Measurements from ENCODE around the gene PRPSAP2.
"Not testable (repeated sequence)": the region's sequence is repeated elsewhere in the genome, so short reads cannot be mapped to it uniquely, and the experiment has no call there.

PRPSAP2 gene, protein sequence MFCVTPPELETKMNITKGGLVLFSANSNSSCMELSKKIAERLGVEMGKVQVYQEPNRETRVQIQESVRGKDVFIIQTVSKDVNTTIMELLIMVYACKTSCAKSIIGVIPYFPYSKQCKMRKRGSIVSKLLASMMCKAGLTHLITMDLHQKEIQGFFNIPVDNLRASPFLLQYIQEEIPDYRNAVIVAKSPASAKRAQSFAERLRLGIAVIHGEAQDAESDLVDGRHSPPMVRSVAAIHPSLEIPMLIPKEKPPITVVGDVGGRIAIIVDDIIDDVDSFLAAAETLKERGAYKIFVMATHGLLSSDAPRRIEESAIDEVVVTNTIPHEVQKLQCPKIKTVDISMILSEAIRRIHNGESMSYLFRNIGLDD

DNA sequence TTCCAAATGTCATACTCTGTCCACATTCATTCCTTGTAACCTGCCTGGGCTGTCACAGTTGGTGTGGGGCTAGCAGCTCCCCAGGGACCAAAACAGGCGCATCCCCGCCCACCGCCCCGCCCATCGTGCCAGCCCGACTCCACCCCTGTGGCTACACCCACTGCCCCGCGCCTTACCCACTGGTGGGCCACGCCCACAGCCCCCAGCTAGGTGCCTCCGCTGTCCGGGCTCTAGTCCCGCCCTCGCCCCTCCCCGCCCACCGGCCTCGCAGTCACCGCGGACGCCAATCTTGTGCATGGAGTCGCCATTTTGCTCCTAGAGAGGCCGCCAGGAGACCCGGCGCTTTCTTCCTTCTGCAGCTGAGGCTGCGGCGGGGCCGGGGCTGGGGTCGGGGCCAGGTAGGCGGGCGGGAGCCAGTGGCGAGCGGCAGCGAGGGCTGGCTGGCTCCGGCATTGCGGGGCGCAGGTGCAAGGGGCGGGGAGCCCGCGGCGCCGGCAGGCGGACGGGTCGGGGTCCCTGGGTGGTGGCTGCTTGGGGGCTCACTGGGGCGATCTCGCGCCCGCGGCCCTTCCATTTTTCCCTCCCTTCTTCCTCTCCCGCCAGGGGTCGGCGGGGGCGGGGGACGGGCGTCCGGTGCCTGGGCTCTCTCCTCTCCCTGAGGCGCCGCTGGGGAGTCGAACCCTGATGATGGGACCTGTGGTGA lies at the start of gene PRPSAP2:
Gene PRPSAP2 (plus strand): TSS at position 268 of the 703 bp plus-strand sequence. CDS start 7,703 bp downstream, outside the sequence.
- Histone ChIP-seq H3K27me3 (ENCODE audit: control insufficient read depth in 1 of 2, insufficient read depth in 2 of 2, low read length in 2 of 2) (no peaks in the 10 kb centered on the region), H3K4me3 (ENCODE audit: low read depth in 1 of 2, low read length in 2 of 2) (peak within 1 kb of the TSS; percentile 87 to 88), H3K4me1 (ENCODE audit: control insufficient read depth in 1 of 2, insufficient read depth in 2 of 2, low read length in 2 of 2) (peaks cover 16 to 27% of the 10 kb centered on the region in 2 donors), H3K9ac (ENCODE audit: low read depth in 1 of 2, low read length in 2 of 2) (peak within 1 kb of the TSS; percentile 79 to 95), H3K27ac (ENCODE audit: low read depth, low read length) (peak within 1 kb of the TSS; percentile 85), H3K36me3 (ENCODE audit: control insufficient read depth in 1 of 2, insufficient read depth in 2 of 2, low read length in 2 of 2) (no peaks in the 10 kb centered on the region), H3K9me3 (ENCODE audit: control insufficient read depth in 1 of 2, low read length in 2 of 2) (no peaks in the 10 kb centered on the region)

DNA sequence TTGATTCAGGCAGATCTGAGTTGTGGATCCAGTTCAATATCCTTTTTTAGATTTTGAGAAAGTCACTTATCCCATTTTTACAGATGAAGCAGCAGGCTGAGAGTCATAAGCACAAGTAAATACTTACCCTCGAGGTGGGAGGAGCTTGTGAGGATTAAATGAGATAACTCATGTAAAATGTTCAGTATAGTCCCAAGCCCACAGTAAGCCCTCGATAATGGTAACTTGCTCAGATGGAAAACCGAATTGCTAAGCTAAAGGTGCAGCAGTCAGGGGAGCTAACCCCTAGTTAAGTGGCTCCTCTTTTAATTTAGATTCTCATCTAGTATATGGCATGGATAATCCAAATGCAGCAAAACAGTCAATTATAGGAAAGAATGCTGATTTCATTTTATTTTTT lies 42.0 kb upstream of the PRPSAP2 start:
- not testable (repeated sequence) for H3K27me3 ChIP-seq (ENCODE audit: control insufficient read depth in 1 of 2, insufficient read depth in 2 of 2, low read length in 2 of 2); H3K9ac ChIP-seq (ENCODE audit: low read depth in 1 of 2, low read length in 2 of 2); H3K27ac ChIP-seq (ENCODE audit: low read depth, low read length); H3K36me3 ChIP-seq (ENCODE audit: control insufficient read depth in 1 of 2, insufficient read depth in 2 of 2, low read length in 2 of 2); H3K4me3 ChIP-seq (ENCODE audit: low read depth in 1 of 2, low read length in 2 of 2); H3K4me1 ChIP-seq (ENCODE audit: control insufficient read depth in 1 of 2, insufficient read depth in 2 of 2, low read length in 2 of 2); H3K9me3 ChIP-seq (ENCODE audit: control insufficient read depth in 1 of 2, low read length in 2 of 2)

DNA sequence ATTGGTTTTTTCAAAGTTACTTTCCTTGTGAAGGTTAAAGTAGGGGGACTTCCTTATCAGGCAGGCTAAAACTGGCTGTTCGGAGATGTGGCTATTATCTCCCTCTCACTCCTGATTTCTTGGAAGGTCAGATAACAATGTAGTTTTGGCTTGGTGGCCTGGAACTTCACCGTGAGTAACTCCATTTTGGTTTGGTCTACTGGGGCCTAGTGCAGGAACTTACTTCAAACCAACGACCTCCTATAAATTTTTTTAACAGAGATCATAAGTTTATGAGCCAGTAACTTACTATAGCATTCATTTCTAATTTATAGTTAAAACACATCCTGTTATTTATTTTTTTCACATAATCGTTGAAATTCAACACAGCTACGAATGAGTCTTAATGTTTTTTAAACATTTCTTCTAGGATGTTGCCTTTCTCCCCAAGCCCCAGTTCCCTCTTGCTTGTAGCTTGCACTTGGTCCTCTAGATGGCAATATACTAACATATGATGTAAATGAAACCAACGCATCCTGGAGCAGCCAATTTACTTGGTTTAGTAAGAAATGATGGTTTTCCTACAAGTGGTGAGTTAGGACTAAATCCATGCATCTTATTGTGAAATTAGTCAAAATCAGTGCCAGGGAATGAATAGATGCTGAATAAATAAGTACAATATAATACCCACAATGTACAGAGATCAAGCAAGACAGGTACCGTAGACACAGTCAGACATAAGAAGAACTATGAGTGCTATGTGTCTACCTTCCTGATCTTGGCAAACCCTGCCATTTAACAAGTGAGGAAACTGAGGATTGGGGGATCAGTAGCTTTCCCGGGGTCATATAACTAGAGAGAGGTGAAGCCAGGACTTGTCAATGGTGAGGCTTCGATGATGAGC lies 41.2 kb upstream of the PRPSAP2 start:
- not testable (repeated sequence) for H3K27ac ChIP-seq (ENCODE audit: low read depth, low read length); H3K36me3 ChIP-seq (ENCODE audit: control insufficient read depth in 1 of 2, insufficient read depth in 2 of 2, low read length in 2 of 2); H3K9me3 ChIP-seq (ENCODE audit: control insufficient read depth in 1 of 2, low read length in 2 of 2); H3K4me1 ChIP-seq (ENCODE audit: control insufficient read depth in 1 of 2, insufficient read depth in 2 of 2, low read length in 2 of 2); H3K9ac ChIP-seq (ENCODE audit: low read depth in 1 of 2, low read length in 2 of 2); H3K4me3 ChIP-seq (ENCODE audit: low read depth in 1 of 2, low read length in 2 of 2); H3K27me3 ChIP-seq (ENCODE audit: control insufficient read depth in 1 of 2, insufficient read depth in 2 of 2, low read length in 2 of 2)

DNA sequence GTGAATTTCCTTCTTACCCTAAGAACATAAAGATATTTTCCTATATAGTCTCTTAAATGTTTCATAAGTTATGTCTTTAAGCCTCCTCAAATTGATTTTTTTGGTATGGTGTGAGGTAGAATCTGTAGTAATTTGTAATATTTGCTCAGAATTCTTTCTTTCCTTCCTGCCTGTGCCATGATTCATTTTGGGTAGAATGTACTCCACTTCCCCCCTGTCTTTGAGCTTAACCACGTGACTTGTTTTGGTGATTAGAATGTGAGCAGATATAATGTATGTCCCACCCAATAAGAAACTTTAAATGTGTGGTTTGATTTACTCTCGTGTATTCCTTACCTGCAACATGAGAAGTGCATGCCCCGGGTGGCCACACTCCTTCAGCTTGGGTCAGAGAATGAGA lies 36.5 kb upstream of the PRPSAP2 start:
- not testable (repeated sequence) for H3K4me3 ChIP-seq (ENCODE audit: low read depth in 1 of 2, low read length in 2 of 2); H3K9ac ChIP-seq (ENCODE audit: low read depth in 1 of 2, low read length in 2 of 2); H3K36me3 ChIP-seq (ENCODE audit: control insufficient read depth in 1 of 2, insufficient read depth in 2 of 2, low read length in 2 of 2); H3K4me1 ChIP-seq (ENCODE audit: control insufficient read depth in 1 of 2, insufficient read depth in 2 of 2, low read length in 2 of 2); H3K27me3 ChIP-seq (ENCODE audit: control insufficient read depth in 1 of 2, insufficient read depth in 2 of 2, low read length in 2 of 2); H3K27ac ChIP-seq (ENCODE audit: low read depth, low read length); H3K9me3 ChIP-seq (ENCODE audit: control insufficient read depth in 1 of 2, low read length in 2 of 2)

DNA sequence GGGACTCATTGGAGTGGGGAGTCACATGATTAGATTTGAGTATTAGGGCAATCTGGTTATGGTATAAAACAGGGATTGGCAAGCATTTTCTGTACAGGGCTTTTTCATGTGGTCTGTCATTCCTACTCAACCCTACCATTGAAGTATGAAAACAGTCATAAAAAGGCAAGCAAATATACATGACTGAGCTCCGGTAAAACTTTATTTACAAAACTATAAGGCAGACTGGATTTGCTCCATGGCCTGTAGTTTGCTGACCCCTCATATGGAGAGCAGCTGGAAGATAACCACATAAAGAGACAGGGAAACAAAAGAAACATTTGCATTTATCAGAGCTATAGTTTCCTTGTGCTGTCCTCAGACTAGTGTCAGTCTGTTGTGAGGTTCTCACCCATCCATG lies 30.3 kb upstream of the PRPSAP2 start:
- not testable (repeated sequence) for H3K27me3 ChIP-seq (ENCODE audit: control insufficient read depth in 1 of 2, insufficient read depth in 2 of 2, low read length in 2 of 2); H3K9me3 ChIP-seq (ENCODE audit: control insufficient read depth in 1 of 2, low read length in 2 of 2); H3K9ac ChIP-seq (ENCODE audit: low read depth in 1 of 2, low read length in 2 of 2); H3K27ac ChIP-seq (ENCODE audit: low read depth, low read length); H3K4me3 ChIP-seq (ENCODE audit: low read depth in 1 of 2, low read length in 2 of 2); H3K36me3 ChIP-seq (ENCODE audit: control insufficient read depth in 1 of 2, insufficient read depth in 2 of 2, low read length in 2 of 2); H3K4me1 ChIP-seq (ENCODE audit: control insufficient read depth in 1 of 2, insufficient read depth in 2 of 2, low read length in 2 of 2)

DNA sequence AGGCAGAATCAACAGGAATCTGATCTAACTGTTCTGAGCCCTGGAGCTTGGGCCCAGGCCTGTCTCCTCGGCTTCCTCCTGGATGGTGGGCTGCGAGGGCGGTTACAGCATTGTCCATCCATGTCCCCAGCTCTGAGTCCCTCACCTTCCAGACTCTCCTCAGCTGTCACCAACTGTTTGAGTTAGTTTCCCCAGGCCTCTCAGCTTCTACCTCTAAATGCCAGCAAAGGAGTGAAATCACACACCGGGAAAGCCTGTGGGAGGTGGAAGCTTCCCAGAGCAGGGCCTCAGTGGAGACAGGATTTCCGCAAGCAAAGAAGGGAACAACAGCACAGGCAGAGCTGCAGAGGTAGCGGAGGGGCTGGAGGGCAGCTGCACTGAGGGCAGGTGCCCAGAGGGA lies 9.4 kb upstream of the PRPSAP2 start:
- Histone ChIP-seq H3K27ac (ENCODE audit: low read depth, low read length) (no peak overlapping the region), H3K9ac (ENCODE audit: low read depth in 1 of 2, low read length in 2 of 2) (no peak overlapping the region), H3K9me3 (ENCODE audit: control insufficient read depth in 1 of 2, low read length in 2 of 2) (no peaks in the 10 kb centered on the region), H3K27me3 (ENCODE audit: control insufficient read depth in 1 of 2, insufficient read depth in 2 of 2, low read length in 2 of 2) (no peaks in the 10 kb centered on the region), H3K4me1 (ENCODE audit: control insufficient read depth in 1 of 2, insufficient read depth in 2 of 2, low read length in 2 of 2) (no peaks in the 10 kb centered on the region), H3K4me3 (ENCODE audit: low read depth in 1 of 2, low read length in 2 of 2) (no peak overlapping the region), H3K36me3 (ENCODE audit: control insufficient read depth in 1 of 2, insufficient read depth in 2 of 2, low read length in 2 of 2) (no peaks in the 10 kb centered on the region)

DNA sequence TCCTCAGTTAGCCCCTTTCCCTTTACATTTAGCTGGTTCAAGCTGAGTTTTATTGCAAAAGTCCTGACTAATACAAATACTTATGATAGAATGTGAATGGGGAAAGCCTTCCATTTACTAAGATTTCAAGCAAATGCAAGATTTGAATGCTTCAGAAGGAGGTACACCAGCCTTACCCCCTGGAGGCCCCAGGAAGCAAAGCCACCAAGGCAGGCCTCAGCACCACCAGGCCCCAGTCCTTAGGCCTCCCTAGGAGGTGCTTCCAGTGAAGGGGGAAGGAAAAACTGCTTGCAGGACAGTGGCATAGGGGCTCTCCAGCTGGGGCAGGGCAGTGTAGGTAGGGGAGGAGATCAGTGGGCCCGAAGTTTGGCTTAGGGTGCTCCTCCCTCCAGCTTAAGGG lies 7.3 kb upstream of the PRPSAP2 start:
- Histone ChIP-seq H3K4me3 (ENCODE audit: low read depth in 1 of 2, low read length in 2 of 2) (no peak overlapping the region), H3K36me3 (ENCODE audit: control insufficient read depth in 1 of 2, insufficient read depth in 2 of 2, low read length in 2 of 2) (no peaks in the 10 kb centered on the region), H3K27me3 (ENCODE audit: control insufficient read depth in 1 of 2, insufficient read depth in 2 of 2, low read length in 2 of 2) (no peaks in the 10 kb centered on the region), H3K27ac (ENCODE audit: low read depth, low read length) (no peak overlapping the region), H3K9ac (ENCODE audit: low read depth in 1 of 2, low read length in 2 of 2) (no peak overlapping the region), H3K4me1 (ENCODE audit: control insufficient read depth in 1 of 2, insufficient read depth in 2 of 2, low read length in 2 of 2) (peaks cover under 1 to 5% of the 10 kb centered on the region in 2 donors), H3K9me3 (ENCODE audit: control insufficient read depth in 1 of 2, low read length in 2 of 2) (no peaks in the 10 kb centered on the region)

DNA sequence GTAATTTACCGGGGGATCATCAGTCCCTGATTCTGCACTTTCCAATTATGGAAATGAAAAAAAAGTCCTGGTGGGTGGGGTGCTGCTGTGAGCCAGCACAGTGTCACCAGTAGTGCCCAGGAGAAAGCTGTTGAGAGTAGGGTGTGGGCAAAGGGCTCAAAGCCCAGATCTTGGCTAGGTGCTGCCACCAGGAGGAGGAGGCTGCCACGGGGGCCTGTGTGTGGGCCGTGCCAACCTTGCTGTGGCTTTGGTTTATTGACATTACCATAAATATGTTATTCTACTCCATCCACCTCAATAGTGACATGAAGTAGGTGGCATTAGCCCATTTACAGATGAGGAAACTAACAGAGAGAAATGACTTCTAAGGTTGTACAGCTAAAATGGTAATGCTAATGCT lies 6.7 kb upstream of the PRPSAP2 start:
- Histone ChIP-seq H3K4me3 (ENCODE audit: low read depth in 1 of 2, low read length in 2 of 2) (no peak overlapping the region), H3K27ac (ENCODE audit: low read depth, low read length) (no peak overlapping the region), H3K4me1 (ENCODE audit: control insufficient read depth in 1 of 2, insufficient read depth in 2 of 2, low read length in 2 of 2) (peaks cover 3 to 6% of the 10 kb centered on the region in 2 donors), H3K9ac (ENCODE audit: low read depth in 1 of 2, low read length in 2 of 2) (no peak overlapping the region), H3K36me3 (ENCODE audit: control insufficient read depth in 1 of 2, insufficient read depth in 2 of 2, low read length in 2 of 2) (no peaks in the 10 kb centered on the region), H3K9me3 (ENCODE audit: control insufficient read depth in 1 of 2, low read length in 2 of 2) (no peaks in the 10 kb centered on the region), H3K27me3 (ENCODE audit: control insufficient read depth in 1 of 2, insufficient read depth in 2 of 2, low read length in 2 of 2) (no peaks in the 10 kb centered on the region)

DNA sequence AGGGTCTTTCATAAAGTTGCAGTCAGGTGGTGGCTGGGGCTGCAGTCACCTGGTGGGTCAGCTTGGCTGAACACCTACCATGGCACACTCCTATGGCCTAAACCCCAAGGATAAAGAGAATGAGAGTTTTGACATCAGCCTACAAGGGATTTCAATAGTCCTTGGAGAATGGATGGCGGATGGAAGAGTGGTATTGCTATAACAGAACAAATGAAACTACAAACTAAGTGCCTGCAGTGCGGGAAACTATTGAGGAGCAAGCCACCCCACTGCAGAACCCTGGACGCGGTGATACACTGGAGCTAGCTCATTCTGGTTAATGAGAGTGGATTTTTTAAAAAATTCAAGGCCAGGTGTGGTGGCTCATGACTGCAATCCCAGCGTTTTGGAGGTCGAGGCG lies 3.0 kb upstream of the PRPSAP2 start:
- Histone ChIP-seq H3K4me3 (ENCODE audit: low read depth in 1 of 2, low read length in 2 of 2) (no peak overlapping the region), H3K9me3 (ENCODE audit: control insufficient read depth in 1 of 2, low read length in 2 of 2) (no peaks in the 10 kb centered on the region), H3K27me3 (ENCODE audit: control insufficient read depth in 1 of 2, insufficient read depth in 2 of 2, low read length in 2 of 2) (no peaks in the 10 kb centered on the region), H3K9ac (ENCODE audit: low read depth in 1 of 2, low read length in 2 of 2) (no peak overlapping the region), H3K4me1 (ENCODE audit: control insufficient read depth in 1 of 2, insufficient read depth in 2 of 2, low read length in 2 of 2) (peaks cover 16 to 21% of the 10 kb centered on the region in 2 donors), H3K27ac (ENCODE audit: low read depth, low read length) (no peak overlapping the region), H3K36me3 (ENCODE audit: control insufficient read depth in 1 of 2, insufficient read depth in 2 of 2, low read length in 2 of 2) (no peaks in the 10 kb centered on the region)
